Neural cell (in vitro differentiated cells): ENCODE results near the gene RUNX1. TPM values are rescaled to one million over a fixed set of nuclear protein-coding genes. Genes with fewer than 3 reads are reported as not detected.

Experiments
- H2AFZ ChIP-seq: fragments of 200-600, 300-800 bp; sonication (generic), shearing (Covaris generic); 2 replicates; pipeline ENCODE4 v1.6.0; 2014; ENCODE audit warnings: low read depth, mild to moderate bottlenecking, antibody characterized with exemption, low read length, moderate library complexity
- H3F3A ChIP-seq: fragments of 200-600 bp; shearing (Covaris generic); 2 replicates; pipeline ENCODE4 v1.6.1; 2016; ENCODE audit warnings: mild to moderate bottlenecking, moderate library complexity, mixed read lengths, antibody characterized with exemption, low read length; ENCODE audit not compliant: insufficient read depth, poor library complexity, severe bottlenecking
- H3K27ac ChIP-seq: fragments of 200-600, 300-800 bp; sonication (generic), shearing (Covaris generic); 2 replicates; pipeline ENCODE4 v1.5.1; 2014; ENCODE audit warnings: mild to moderate bottlenecking, low read length, moderate library complexity
- H3K27me3 ChIP-seq: fragments of 300-800, 200-600 bp; sonication (generic), shearing (Covaris generic); 2 replicates; pipeline ENCODE4 v1.6.0; 2014; ENCODE audit warnings: mild to moderate bottlenecking, low read depth, low read length, moderate library complexity; ENCODE audit not compliant: insufficient read depth
- H3K36me3 ChIP-seq: fragments of 300-800, 200-600 bp; sonication (generic), shearing (Covaris generic); 2 replicates; pipeline ENCODE4 v1.5.1; 2014; ENCODE audit warnings: mild to moderate bottlenecking, antibody characterized with exemption, low read length, moderate library complexity; ENCODE audit not compliant: insufficient read depth
- H3K4me2 ChIP-seq: fragments of 300-800, 200-600 bp; sonication (generic), shearing (Covaris generic); 2 replicates; pipeline ENCODE4 v1.6.0; 2014; ENCODE audit warnings: mild to moderate bottlenecking, low read length
- H3K4me3 ChIP-seq: fragments of 300-800, 200-600 bp; sonication (generic), shearing (Covaris generic); 2 replicates; pipeline ENCODE4 v1.5.1; 2014; ENCODE audit warnings: mild to moderate bottlenecking, low read length, moderate library complexity
- H3K79me2 ChIP-seq: fragments of 200-600 bp; shearing (Covaris generic); replicated peaks from 2 replicates; pipeline ENCODE4 v1.6.0; 2014; ENCODE audit warnings: mild to moderate bottlenecking, low read length, moderate library complexity; ENCODE audit not compliant: insufficient read depth
- H3K9ac ChIP-seq: fragments of 300-800, 200-600 bp; sonication (generic), shearing (Covaris generic); 2 replicates; pipeline ENCODE4 v1.6.1; 2016; ENCODE audit warnings: mild to moderate bottlenecking, low read length, mixed read lengths
- H3K9me2 ChIP-seq: fragments of 200-600 bp; shearing (Covaris generic); 2 replicates; pipeline ENCODE4 v1.6.1; 2016; ENCODE audit warnings: mild to moderate bottlenecking, low read length, mixed read lengths; ENCODE audit not compliant: insufficient read depth
- H3K9me3 ChIP-seq: fragments of 200-600, 300-800 bp; sonication (generic), shearing (Covaris generic); 2 replicates; pipeline ENCODE4 v1.6.1; 2016; ENCODE audit warnings: mild to moderate bottlenecking, mixed run types, low read length, moderate library complexity, mixed read lengths
- H4K20me1 ChIP-seq: fragments of 200-600 bp; shearing (Covaris generic); 2 replicates; pipeline ENCODE4 v1.6.1; 2016; ENCODE audit warnings: mild to moderate bottlenecking, mixed run types; ENCODE audit not compliant: insufficient read depth
- EP300 ChIP-seq: fragments of 450-650 bp; conservative IDR thresholded peaks from 2 replicates; pipeline ENCODE4 v1.6.1; 2014; ENCODE audit warnings: antibody characterized with exemption, mild to moderate bottlenecking, moderate library complexity; ENCODE audit not compliant: poor library complexity, severe bottlenecking
- EZH2 ChIP-seq: fragments of 200-600, 300-800 bp; shearing (Covaris generic), sonication (generic); IDR thresholded peaks from 2 replicates; pipeline ENCODE4 v1.6.1; 2014; ENCODE audit warnings: antibody characterized with exemption, low read length, borderline replicate concordance, mild to moderate bottlenecking; ENCODE audit not compliant: insufficient read depth, poor library complexity, severe bottlenecking
- MXI1 ChIP-seq: fragments of 450-650 bp; conservative IDR thresholded peaks from 2 replicates; pipeline ENCODE4 v1.6.1; 2014; ENCODE audit warnings: antibody characterized with exemption, mild to moderate bottlenecking; ENCODE audit not compliant: poor library complexity, severe bottlenecking
- POLR2AphosphoS5 ChIP-seq: IDR thresholded peaks from 2 replicates; pipeline ENCODE4 v1.6.1; 2012
- RAD21 ChIP-seq: fragments of 450-650 bp; conservative IDR thresholded peaks from 2 replicates; pipeline ENCODE4 v1.6.1; 2014; ENCODE audit warnings: antibody characterized with exemption, mild to moderate bottlenecking, moderate library complexity
- SMC3 ChIP-seq: fragments of 450-650 bp; conservative IDR thresholded peaks from 2 replicates; pipeline ENCODE4 v1.6.1; 2014; ENCODE audit warnings: antibody characterized with exemption, mild to moderate bottlenecking, moderate library complexity; ENCODE audit not compliant: poor library complexity
- TAF1 ChIP-seq: IDR thresholded peaks from 2 replicates; pipeline ENCODE4 v1.6.1; 2012; ENCODE audit warnings: low read depth
- polyA plus RNA-seq: library from polyadenylated mRNA; depleted of rRNA; stranded (reverse); fragments of >200 nt; gene quantifications from 2 replicates; pipeline ENCODE4 v1.2.3, GENCODE V29; 2014
- TF ChIP-seq, protein P1 (sequence below): fragments of 450-650 bp; IDR thresholded peaks from 2 replicates; pipeline ENCODE4 v1.5.1; 2014; ENCODE audit warnings: antibody characterized with exemption, mild to moderate bottlenecking, moderate library complexity; ENCODE audit not compliant: poor library complexity, severe bottlenecking
- TF ChIP-seq, protein P2 (sequence below): IDR thresholded peaks from 2 replicates; pipeline ENCODE4 v1.6.1; 2012; ENCODE audit warnings: borderline replicate concordance

The RUNX1 gene
- polyA plus RNA-seq, 1 donor from 2014 or later: not detected

- no peak overlapping the region for H3K4me3 ChIP-seq
- H2AFZ ChIP-seq: no peak overlapping the region
- no peak overlapping the region for H3K4me2 ChIP-seq
- H3K27ac ChIP-seq: no peak overlapping the region
- H3K9ac ChIP-seq: no peak overlapping the region
- H3K9me3 ChIP-seq: no peaks in the 10 kb centered on the region
- TF ChIP-seq, protein P1, sequence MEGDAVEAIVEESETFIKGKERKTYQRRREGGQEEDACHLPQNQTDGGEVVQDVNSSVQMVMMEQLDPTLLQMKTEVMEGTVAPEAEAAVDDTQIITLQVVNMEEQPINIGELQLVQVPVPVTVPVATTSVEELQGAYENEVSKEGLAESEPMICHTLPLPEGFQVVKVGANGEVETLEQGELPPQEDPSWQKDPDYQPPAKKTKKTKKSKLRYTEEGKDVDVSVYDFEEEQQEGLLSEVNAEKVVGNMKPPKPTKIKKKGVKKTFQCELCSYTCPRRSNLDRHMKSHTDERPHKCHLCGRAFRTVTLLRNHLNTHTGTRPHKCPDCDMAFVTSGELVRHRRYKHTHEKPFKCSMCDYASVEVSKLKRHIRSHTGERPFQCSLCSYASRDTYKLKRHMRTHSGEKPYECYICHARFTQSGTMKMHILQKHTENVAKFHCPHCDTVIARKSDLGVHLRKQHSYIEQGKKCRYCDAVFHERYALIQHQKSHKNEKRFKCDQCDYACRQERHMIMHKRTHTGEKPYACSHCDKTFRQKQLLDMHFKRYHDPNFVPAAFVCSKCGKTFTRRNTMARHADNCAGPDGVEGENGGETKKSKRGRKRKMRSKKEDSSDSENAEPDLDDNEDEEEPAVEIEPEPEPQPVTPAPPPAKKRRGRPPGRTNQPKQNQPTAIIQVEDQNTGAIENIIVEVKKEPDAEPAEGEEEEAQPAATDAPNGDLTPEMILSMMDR: no peak
- no peak for TF ChIP-seq MXI1
- no peak for TF ChIP-seq SMC3
- no peak for TF ChIP-seq EP300
- TF ChIP-seq, protein P2, sequence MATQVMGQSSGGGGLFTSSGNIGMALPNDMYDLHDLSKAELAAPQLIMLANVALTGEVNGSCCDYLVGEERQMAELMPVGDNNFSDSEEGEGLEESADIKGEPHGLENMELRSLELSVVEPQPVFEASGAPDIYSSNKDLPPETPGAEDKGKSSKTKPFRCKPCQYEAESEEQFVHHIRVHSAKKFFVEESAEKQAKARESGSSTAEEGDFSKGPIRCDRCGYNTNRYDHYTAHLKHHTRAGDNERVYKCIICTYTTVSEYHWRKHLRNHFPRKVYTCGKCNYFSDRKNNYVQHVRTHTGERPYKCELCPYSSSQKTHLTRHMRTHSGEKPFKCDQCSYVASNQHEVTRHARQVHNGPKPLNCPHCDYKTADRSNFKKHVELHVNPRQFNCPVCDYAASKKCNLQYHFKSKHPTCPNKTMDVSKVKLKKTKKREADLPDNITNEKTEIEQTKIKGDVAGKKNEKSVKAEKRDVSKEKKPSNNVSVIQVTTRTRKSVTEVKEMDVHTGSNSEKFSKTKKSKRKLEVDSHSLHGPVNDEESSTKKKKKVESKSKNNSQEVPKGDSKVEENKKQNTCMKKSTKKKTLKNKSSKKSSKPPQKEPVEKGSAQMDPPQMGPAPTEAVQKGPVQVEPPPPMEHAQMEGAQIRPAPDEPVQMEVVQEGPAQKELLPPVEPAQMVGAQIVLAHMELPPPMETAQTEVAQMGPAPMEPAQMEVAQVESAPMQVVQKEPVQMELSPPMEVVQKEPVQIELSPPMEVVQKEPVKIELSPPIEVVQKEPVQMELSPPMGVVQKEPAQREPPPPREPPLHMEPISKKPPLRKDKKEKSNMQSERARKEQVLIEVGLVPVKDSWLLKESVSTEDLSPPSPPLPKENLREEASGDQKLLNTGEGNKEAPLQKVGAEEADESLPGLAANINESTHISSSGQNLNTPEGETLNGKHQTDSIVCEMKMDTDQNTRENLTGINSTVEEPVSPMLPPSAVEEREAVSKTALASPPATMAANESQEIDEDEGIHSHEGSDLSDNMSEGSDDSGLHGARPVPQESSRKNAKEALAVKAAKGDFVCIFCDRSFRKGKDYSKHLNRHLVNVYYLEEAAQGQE: no peak
- no peak for TF ChIP-seq TAF1
- TF ChIP-seq EZH2: no peak
- TF ChIP-seq RAD21: no peak
- no peak for TF ChIP-seq POLR2AphosphoS5
- peaks cover 2% of the 10 kb centered on the region for H4K20me1 ChIP-seq
- H3K79me2 ChIP-seq: no peaks in the 10 kb centered on the region
- H3K27me3 ChIP-seq: no peaks in the 10 kb centered on the region
- H3K9me2 ChIP-seq: no peaks in the 10 kb centered on the region
- H3F3A ChIP-seq: no peaks in the 10 kb centered on the region
- H3K36me3 ChIP-seq: no peaks in the 10 kb centered on the region
These were observed 247.5 kb downstream of the RUNX1 start for GRCh38 chr21:34801519-34802132.

- Histone ChIP-seq H4K20me1 (no peaks in the 10 kb centered on the region), H3K4me2 (no peak overlapping the region), H3K9me2 (no peaks in the 10 kb centered on the region), H3K9me3 (no peaks in the 10 kb centered on the region), H3K36me3 (no peaks in the 10 kb centered on the region), H3K27me3 (no peaks in the 10 kb centered on the region), H3K4me3 (no peak overlapping the region), H3K9ac (no peak overlapping the region), H2AFZ (no peak overlapping the region), H3F3A (no peaks in the 10 kb centered on the region), H3K27ac (no peak overlapping the region), H3K79me2 (no peaks in the 10 kb centered on the region)
- TF ChIP-seq EZH2 (no peak), EP300 (no peak), RAD21 (no peak), MXI1 (no peak), TAF1 (no peak), SMC3 (no peak), POLR2AphosphoS5 (no peak)
- TF ChIP-seq, protein P2: no peak
- TF ChIP-seq, protein P1: no peak
These were observed 248.1 kb downstream of the RUNX1 start for GRCh38 chr21:34800797-34801518.
